ENCODE results near the gene TAL2.
A peak's percentile ranks its signal among the peaks of the same experiment; 100 is the strongest.

TAL2 gene

GRCh38 chr9:105662184-105663104, at the start of gene TAL2:
Gene TAL2 (plus strand): TSS chr9:105662457. CDS start chr9:105662497, 40 bp downstream.
- H3K27ac Mint-ChIP-seq: no peak within 1 kb of the TSS

GRCh38 chr9:105621001-105621400, 41.3 kb upstream of the TAL2 start:
- H3K27ac Mint-ChIP-seq: no peak overlapping the region
- H3K27me3 Mint-ChIP-seq: no peaks in the 10 kb centered on the region
- peaks cover 42% of the 10 kb centered on the region for H3K36me3 Mint-ChIP-seq (ENCODE audit: low read depth)
- no peaks in the 10 kb centered on the region for H3K9me3 Mint-ChIP-seq
- DNase-seq: no peak
- H3K4me3 Mint-ChIP-seq: no peak overlapping the region
- H3K4me1 Mint-ChIP-seq (ENCODE audit: low read depth): no peaks in the 10 kb centered on the region

More at GRCh38 chr9:105662184-105663104, at the start of gene TAL2:
- H3K4me1 Mint-ChIP-seq (ENCODE audit: low read depth): no peaks in the 10 kb centered on the region
- H3K27me3 Mint-ChIP-seq: peaks cover 22% of the 10 kb centered on the region
- DNase-seq: no peak
- no peaks in the 10 kb centered on the region for H3K9me3 Mint-ChIP-seq
- no peak within 1 kb of the TSS for H3K4me3 Mint-ChIP-seq
- no peaks in the 10 kb centered on the region for H3K36me3 Mint-ChIP-seq (ENCODE audit: low read depth)

- Mint-ChIP-seq H3K9me3 (peaks cover 4% of the 10 kb centered on the region), H3K27ac (no peak overlapping the region), H3K4me3 (no peak overlapping the region), H3K27me3 (no peaks in the 10 kb centered on the region), H3K36me3 (ENCODE audit: low read depth) (peaks cover 64% of the 10 kb centered on the region), H3K4me1 (ENCODE audit: low read depth) (no peaks in the 10 kb centered on the region)
- DNase-seq: no peak
Measured at GRCh38 chr9:105625088-105625487, 37.2 kb upstream of the TAL2 start.

GRCh38 chr9:105632807-105633206, 29.4 kb upstream of the TAL2 start:
- H3K9me3 Mint-ChIP-seq: peaks cover 4% of the 10 kb centered on the region
- H3K36me3 Mint-ChIP-seq (ENCODE audit: low read depth): peaks cover 56% of the 10 kb centered on the region
- H3K4me1 Mint-ChIP-seq (ENCODE audit: low read depth): no peaks in the 10 kb centered on the region
- no peak overlapping the region for H3K4me3 Mint-ChIP-seq
- no peaks in the 10 kb centered on the region for H3K27me3 Mint-ChIP-seq
- DNase-seq: no peak
- no peak overlapping the region for H3K27ac Mint-ChIP-seq

GRCh38 chr9:105633411-105633810, 28.8 kb upstream of the TAL2 start:
- Mint-ChIP-seq H3K36me3 (ENCODE audit: low read depth) (peaks cover 53% of the 10 kb centered on the region), H3K9me3 (peaks cover 4% of the 10 kb centered on the region), H3K27me3 (no peaks in the 10 kb centered on the region), H3K4me1 (ENCODE audit: low read depth) (no peaks in the 10 kb centered on the region), H3K4me3 (no peak overlapping the region), H3K27ac (no peak overlapping the region)
- no peak for DNase-seq

GRCh38 chr9:105636331-105636730, 25.9 kb upstream of the TAL2 start:
- H3K27me3 Mint-ChIP-seq: no peaks in the 10 kb centered on the region
- H3K4me3 Mint-ChIP-seq: no peak overlapping the region
- H3K27ac Mint-ChIP-seq: no peak overlapping the region
- no peaks in the 10 kb centered on the region for H3K9me3 Mint-ChIP-seq
- no peak for DNase-seq
- H3K4me1 Mint-ChIP-seq (ENCODE audit: low read depth): no peaks in the 10 kb centered on the region
- peaks cover 54% of the 10 kb centered on the region for H3K36me3 Mint-ChIP-seq (ENCODE audit: low read depth)

GRCh38 chr9:105637787-105638395, 24.4 kb upstream of the TAL2 start:
- H3K9me3 Mint-ChIP-seq: no peaks in the 10 kb centered on the region
- DNase-seq: no peak
- no peak overlapping the region for H3K4me3 Mint-ChIP-seq
- no peaks in the 10 kb centered on the region for H3K27me3 Mint-ChIP-seq
- no peaks in the 10 kb centered on the region for H3K4me1 Mint-ChIP-seq (ENCODE audit: low read depth)
- H3K27ac Mint-ChIP-seq: no peak overlapping the region
- peaks cover 59% of the 10 kb centered on the region for H3K36me3 Mint-ChIP-seq (ENCODE audit: low read depth)

GRCh38 chr9:105639936-105640335, 22.3 kb upstream of the TAL2 start:
- Mint-ChIP-seq H3K9me3 (no peaks in the 10 kb centered on the region), H3K4me1 (ENCODE audit: low read depth) (no peaks in the 10 kb centered on the region), H3K36me3 (ENCODE audit: low read depth) (peaks cover 49% of the 10 kb centered on the region), H3K27ac (no peak overlapping the region), H3K4me3 (no peak overlapping the region), H3K27me3 (no peaks in the 10 kb centered on the region)
- no peak for DNase-seq

GRCh38 chr9:105643795-105644194, 18.5 kb upstream of the TAL2 start:
- no peak overlapping the region for H3K4me3 Mint-ChIP-seq
- no peaks in the 10 kb centered on the region for H3K9me3 Mint-ChIP-seq
- no peaks in the 10 kb centered on the region for H3K4me1 Mint-ChIP-seq (ENCODE audit: low read depth)
- H3K36me3 Mint-ChIP-seq (ENCODE audit: low read depth): peaks cover 27% of the 10 kb centered on the region
- no peaks in the 10 kb centered on the region for H3K27me3 Mint-ChIP-seq
- no peak overlapping the region for H3K27ac Mint-ChIP-seq
- no peak for DNase-seq

- no peak overlapping the region for H3K4me3 Mint-ChIP-seq
- H3K36me3 Mint-ChIP-seq (ENCODE audit: low read depth): peaks cover 4% of the 10 kb centered on the region
- H3K9me3 Mint-ChIP-seq: no peaks in the 10 kb centered on the region
- DNase-seq: no peak
- no peaks in the 10 kb centered on the region for H3K27me3 Mint-ChIP-seq
- no peak overlapping the region for H3K27ac Mint-ChIP-seq
- no peaks in the 10 kb centered on the region for H3K4me1 Mint-ChIP-seq (ENCODE audit: low read depth)
Measured at GRCh38 chr9:105646879-105647594, 15.2 kb upstream of the TAL2 start.

GRCh38 chr9:105647595-105648349, 14.5 kb upstream of the TAL2 start:
- no peaks in the 10 kb centered on the region for H3K27me3 Mint-ChIP-seq
- H3K36me3 Mint-ChIP-seq (ENCODE audit: low read depth): peaks cover 2% of the 10 kb centered on the region
- H3K27ac Mint-ChIP-seq: no peak overlapping the region
- no peak overlapping the region for H3K4me3 Mint-ChIP-seq
- no peaks in the 10 kb centered on the region for H3K4me1 Mint-ChIP-seq (ENCODE audit: low read depth)
- no peak for DNase-seq
- H3K9me3 Mint-ChIP-seq: no peaks in the 10 kb centered on the region

GRCh38 chr9:105651806-105652205, 10.5 kb upstream of the TAL2 start:
- H3K4me3 Mint-ChIP-seq: no peak overlapping the region
- DNase-seq: no peak
- no peak overlapping the region for H3K27ac Mint-ChIP-seq
- H3K36me3 Mint-ChIP-seq (ENCODE audit: low read depth): no peaks in the 10 kb centered on the region
- H3K9me3 Mint-ChIP-seq: no peaks in the 10 kb centered on the region
- H3K27me3 Mint-ChIP-seq: peaks cover 27% of the 10 kb centered on the region
- H3K4me1 Mint-ChIP-seq (ENCODE audit: low read depth): peaks cover 9% of the 10 kb centered on the region

GRCh38 chr9:105656131-105656921, 5.9 kb upstream of the TAL2 start:
- H3K9me3 Mint-ChIP-seq: no peaks in the 10 kb centered on the region
- H3K4me3 Mint-ChIP-seq: peak overlapping the region; percentile 69
- peaks cover 13% of the 10 kb centered on the region for H3K4me1 Mint-ChIP-seq (ENCODE audit: low read depth)
- H3K27me3 Mint-ChIP-seq: peaks cover 55% of the 10 kb centered on the region
- DNase-seq: peak; percentile 34
- H3K27ac Mint-ChIP-seq: no peak overlapping the region
- H3K36me3 Mint-ChIP-seq (ENCODE audit: low read depth): no peaks in the 10 kb centered on the region

All from activated T-cell treated with anti-CD3 and anti-CD28 coated beads, Interleukin-2, amount 50 U/mL, for 24 hours (primary cell).